Fibroblast of pulmonary artery (primary cell): ENCODE measurements around the gene PLEKHA6.

Experiments
- DNase-seq: peaks from one replicate; pipeline ENCODE4 v3.0.0-alpha.2; 2010; ENCODE audit warnings: low read depth
- H3K4me3 ChIP-seq: replicated peaks from 2 replicates; pipeline ENCODE4 v1.5.1; 2011; ENCODE audit warnings: low read depth, mild to moderate bottlenecking, control low read depth, low read length, moderate library complexity
- TF ChIP-seq, protein P1 (sequence below): IDR thresholded peaks from 2 replicates; pipeline ENCODE4 v1.5.1; 2011; ENCODE audit warnings: mild to moderate bottlenecking, control low read depth, low read length, inconsistent platforms; ENCODE audit errors: missing control alignments

PLEKHA6 gene

GRCh38 chr1:204370176-204370575, 10.4 kb upstream of the PLEKHA6 start:
- TF ChIP-seq, protein P1, sequence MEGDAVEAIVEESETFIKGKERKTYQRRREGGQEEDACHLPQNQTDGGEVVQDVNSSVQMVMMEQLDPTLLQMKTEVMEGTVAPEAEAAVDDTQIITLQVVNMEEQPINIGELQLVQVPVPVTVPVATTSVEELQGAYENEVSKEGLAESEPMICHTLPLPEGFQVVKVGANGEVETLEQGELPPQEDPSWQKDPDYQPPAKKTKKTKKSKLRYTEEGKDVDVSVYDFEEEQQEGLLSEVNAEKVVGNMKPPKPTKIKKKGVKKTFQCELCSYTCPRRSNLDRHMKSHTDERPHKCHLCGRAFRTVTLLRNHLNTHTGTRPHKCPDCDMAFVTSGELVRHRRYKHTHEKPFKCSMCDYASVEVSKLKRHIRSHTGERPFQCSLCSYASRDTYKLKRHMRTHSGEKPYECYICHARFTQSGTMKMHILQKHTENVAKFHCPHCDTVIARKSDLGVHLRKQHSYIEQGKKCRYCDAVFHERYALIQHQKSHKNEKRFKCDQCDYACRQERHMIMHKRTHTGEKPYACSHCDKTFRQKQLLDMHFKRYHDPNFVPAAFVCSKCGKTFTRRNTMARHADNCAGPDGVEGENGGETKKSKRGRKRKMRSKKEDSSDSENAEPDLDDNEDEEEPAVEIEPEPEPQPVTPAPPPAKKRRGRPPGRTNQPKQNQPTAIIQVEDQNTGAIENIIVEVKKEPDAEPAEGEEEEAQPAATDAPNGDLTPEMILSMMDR = no peak
- no peak for DNase-seq
- H3K4me3 ChIP-seq = no peak overlapping the region

- TF ChIP-seq, protein P1 = no peak
- DNase-seq = no peak
- no peak overlapping the region for H3K4me3 ChIP-seq
Measured at GRCh38 chr1:204368996-204369726, 9.4 kb upstream of the PLEKHA6 start.

GRCh38 chr1:204367956-204368355, 8.2 kb upstream of the PLEKHA6 start:
- H3K4me3 ChIP-seq = no peak overlapping the region
- no peak for DNase-seq
- TF ChIP-seq, protein P1 = no peak

DNA sequence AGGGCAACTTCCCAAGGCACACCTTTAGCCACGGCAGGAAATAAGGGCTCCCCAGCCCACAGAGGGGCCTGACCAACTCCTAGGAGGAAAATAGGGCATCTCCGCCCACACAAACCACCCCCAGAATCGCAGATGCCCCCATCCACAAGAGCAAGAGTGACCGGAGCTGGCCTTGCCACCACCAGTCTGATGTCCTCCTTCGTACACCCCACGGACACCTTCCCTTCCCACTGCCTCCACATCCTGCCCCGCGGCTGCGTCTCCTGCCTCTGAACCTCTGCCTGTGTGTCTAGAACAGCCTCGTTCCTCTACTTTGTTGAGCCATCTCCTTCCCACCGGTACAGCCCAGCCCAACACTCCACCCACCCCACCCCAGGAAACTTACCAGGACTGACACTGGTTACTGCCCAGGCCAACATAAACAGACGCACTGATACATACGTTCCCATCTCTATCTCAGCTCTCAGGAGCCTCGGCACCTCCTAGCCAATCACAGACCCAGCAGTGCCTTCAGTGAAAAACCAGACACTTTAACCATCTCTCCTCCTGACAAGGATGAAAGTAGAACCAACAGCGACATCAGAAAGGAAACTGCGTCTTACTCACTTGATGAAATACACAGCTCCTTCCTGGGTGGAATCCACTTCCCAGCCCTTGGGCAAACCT, 7.6 kb upstream of the PLEKHA6 start:
- no peak for DNase-seq
- TF ChIP-seq, protein P1 = no peak
- no peak overlapping the region for H3K4me3 ChIP-seq

- no peak overlapping the region for H3K4me3 ChIP-seq
- TF ChIP-seq, protein P1 = peak; percentile 51
- peak; percentile 10 for DNase-seq
Measured at GRCh38 chr1:204366759-204367158, 7.0 kb upstream of the PLEKHA6 start.

GRCh38 chr1:204363335-204364114, 3.8 kb upstream of the PLEKHA6 start:
- TF ChIP-seq, protein P1 = peak; percentile 92
- H3K4me3 ChIP-seq = peak overlapping the region; percentile 50
- DNase-seq = peak; percentile 82
